Activated CD4-positive, alpha-beta T cell treated with anti-CD3 and anti-CD28 coated beads, Interleukin-2, amount 10 ng/mL, durations not matched to agents 7 days and 5 days (primary cell): Measurements from ENCODE around the gene MAGI3. TPM values are rescaled to one million over a fixed set of nuclear protein-coding genes. Genes with fewer than 3 reads are reported as not detected.
"Not testable (repeated sequence)": the region's sequence is repeated elsewhere in the genome, so short reads cannot be mapped to it uniquely, and the experiment has no call there.

ENCODE experiments used
- CTCF ChIA-PET: fragments of 350-600 bp; sonication (Branson Sonifier 250); formaldehyde crosslinking; loops from one replicate; lab custom pipeline; 2021; ENCODE audit warnings: antibody characterized with exemption; lab: Charles Lee
- POLR2A ChIA-PET: fragments of 350-600 bp; sonication (Branson Sonifier 250); formaldehyde crosslinking; loops from one replicate; lab custom pipeline; 2021; ENCODE audit warnings: antibody characterized with exemption; lab: Charles Lee
- DNase-seq: peaks from one replicate; pipeline ENCODE4 v3.0.0-alpha.2; 2020
- H3K27ac Mint-ChIP-seq: one replicate; pipeline ENCODE4 v1.8.0; 2021; ENCODE audit warnings: mild to moderate bottlenecking, moderate library complexity, mixed read lengths
- H3K27me3 Mint-ChIP-seq: one replicate; pipeline ENCODE4 v1.8.0; 2021; ENCODE audit warnings: mixed read lengths
- H3K36me3 Mint-ChIP-seq: one replicate; pipeline ENCODE4 v1.8.0; 2021; ENCODE audit warnings: low read depth, mixed read lengths
- H3K4me1 Mint-ChIP-seq: one replicate; pipeline ENCODE4 v1.8.0; 2021; ENCODE audit warnings: mixed read lengths
- H3K4me3 Mint-ChIP-seq: one replicate; pipeline ENCODE4 v1.8.0; 2021; ENCODE audit warnings: mild to moderate bottlenecking, moderate library complexity, mixed read lengths
- H3K9me3 Mint-ChIP-seq: one replicate; pipeline ENCODE4 v1.8.0; 2021; ENCODE audit warnings: mixed read lengths
- total RNA-seq, 2 experiments: library from RNA; stranded (reverse); gene quantifications; one replicate each; pipeline ENCODE4 v1.2.3, GENCODE V29; 2021

MAGI3 gene
- total RNA-seq, 2 experiments from 2014 or later = 10.8 to 11.0 TPM

DNA sequence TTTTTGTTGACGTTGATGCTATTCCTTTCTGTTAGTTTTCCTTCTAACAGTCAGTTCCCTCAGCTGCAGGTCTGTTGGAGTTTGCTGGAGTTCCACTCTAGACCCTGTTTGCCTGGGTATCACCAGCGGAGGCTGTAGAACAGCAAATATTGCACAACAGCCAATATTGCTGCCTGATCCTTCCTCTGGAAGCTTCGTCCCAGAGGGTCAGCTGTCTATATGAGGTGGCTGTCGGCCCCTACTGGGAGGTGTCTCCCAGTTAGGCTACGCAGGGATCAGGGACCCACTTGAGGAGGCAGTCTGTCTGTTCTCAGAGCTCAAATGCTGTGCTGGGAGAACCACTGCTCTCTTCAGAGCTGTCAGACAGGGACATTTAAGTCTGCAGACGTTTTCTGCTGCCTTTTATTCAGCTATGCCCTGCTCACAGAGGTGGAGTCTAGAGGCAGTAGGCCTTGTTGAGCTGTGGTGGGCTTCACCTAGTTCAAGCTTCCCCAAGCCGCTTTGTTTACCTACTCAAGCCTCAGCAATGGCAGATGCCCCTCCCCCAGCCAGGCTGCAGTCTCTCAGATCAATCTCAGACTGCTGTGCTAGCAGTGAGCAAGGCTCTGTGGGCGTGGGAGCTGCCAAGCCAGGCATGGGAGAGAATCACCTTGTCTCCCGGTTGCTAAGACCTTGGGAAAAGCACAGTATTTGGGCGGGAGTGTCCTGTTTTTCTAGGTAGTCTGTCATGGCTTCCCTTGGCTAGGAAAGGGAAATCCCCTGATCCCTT, 88.3 kb downstream of the MAGI3 start:
- POLR2A ChIA-PET, H3K27ac Mint-ChIP-seq, H3K4me1 Mint-ChIP-seq, DNase-seq, H3K27me3 Mint-ChIP-seq, H3K4me3 Mint-ChIP-seq: not testable (repeated sequence)
- Mint-ChIP-seq H3K9me3 (peaks cover 52% of the 10 kb centered on the region), H3K36me3 (peaks cover 12% of the 10 kb centered on the region)
- CTCF ChIA-PET = interaction anchor here (0.5 to 0.7 kb wide), 2 partner anchors 202 to 525 kb away, joined by 3 to 4 read pairs; no protein-coding TSS in a partner anchor

- peaks cover 45% of the 10 kb centered on the region for H3K9me3 Mint-ChIP-seq
- no peak overlapping the region for H3K4me3 Mint-ChIP-seq
- no peaks in the 10 kb centered on the region for H3K4me1 Mint-ChIP-seq
- H3K27me3 Mint-ChIP-seq = no peaks in the 10 kb centered on the region
- no peak overlapping the region for H3K27ac Mint-ChIP-seq
- peaks cover 7% of the 10 kb centered on the region for H3K36me3 Mint-ChIP-seq
- POLR2A ChIA-PET = no interaction called here
- no peak for DNase-seq
- CTCF ChIA-PET = no interaction called here
Observed at GRCh38 chr1:113479713-113480676, 89.7 kb downstream of the MAGI3 start.

DNA sequence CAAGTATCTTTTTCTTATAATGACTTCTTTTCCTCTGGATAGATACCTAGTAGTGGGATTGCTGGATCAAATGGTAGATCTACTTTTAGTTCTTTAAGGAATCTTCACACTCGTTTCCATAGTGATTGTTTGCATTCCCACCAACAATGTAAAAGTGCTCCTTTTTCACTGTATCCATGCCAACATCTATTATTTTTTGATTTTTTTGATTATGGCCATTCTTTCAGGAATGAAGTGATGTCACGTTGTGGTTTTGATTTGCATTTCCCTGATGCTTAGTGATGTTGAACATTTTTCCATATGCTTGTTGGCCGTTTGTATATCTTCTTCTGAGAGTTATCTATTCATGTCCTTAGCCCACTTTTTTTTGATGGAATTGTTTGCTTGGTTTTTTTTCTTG, 94.8 kb downstream of the MAGI3 start:
- DNase-seq, POLR2A ChIA-PET, H3K27ac Mint-ChIP-seq, CTCF ChIA-PET, H3K27me3 Mint-ChIP-seq, H3K36me3 Mint-ChIP-seq, H3K4me1 Mint-ChIP-seq, H3K4me3 Mint-ChIP-seq: not testable (repeated sequence)
- H3K9me3 Mint-ChIP-seq = peaks cover 39% of the 10 kb centered on the region

DNA sequence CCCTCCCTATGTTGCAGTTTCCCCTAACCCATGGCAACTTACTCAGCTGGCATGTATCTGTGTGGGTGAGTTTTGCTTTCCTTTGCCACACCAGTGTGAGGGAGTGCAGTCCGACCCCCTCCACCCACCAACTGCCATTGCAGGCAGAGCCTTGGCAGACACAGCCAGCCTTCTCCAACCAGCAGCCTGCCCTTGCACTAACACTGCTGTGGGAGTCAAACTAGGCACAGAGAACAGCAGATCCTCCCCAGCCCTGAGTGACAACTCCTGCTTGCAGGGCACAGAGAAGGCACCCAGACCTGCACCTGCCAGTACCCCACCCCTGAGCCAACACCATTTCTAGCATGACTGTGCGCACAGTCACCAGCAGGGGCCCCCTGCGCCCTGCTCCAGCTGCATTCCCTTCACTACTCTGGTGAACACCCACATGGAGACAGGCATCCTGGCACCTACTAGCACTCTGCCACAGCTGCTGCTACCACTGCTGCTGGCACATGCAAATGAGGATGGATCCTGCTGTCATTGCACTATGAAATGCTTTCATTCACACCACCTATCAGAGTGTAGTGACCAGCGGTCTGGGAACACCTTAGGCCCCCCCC, 98.4 kb downstream of the MAGI3 start:
- Mint-ChIP-seq H3K27me3 (no peaks in the 10 kb centered on the region), H3K27ac (no peak overlapping the region), H3K36me3 (no peaks in the 10 kb centered on the region), H3K9me3 (peaks cover 48% of the 10 kb centered on the region), H3K4me3 (no peak overlapping the region), H3K4me1 (no peaks in the 10 kb centered on the region)
- ChIA-PET CTCF (no interaction called here), POLR2A (no interaction called here)
- DNase-seq = no peak

GRCh38 chr1:113490384-113490783, 100.1 kb downstream of the MAGI3 start:
- H3K4me1 Mint-ChIP-seq = no peaks in the 10 kb centered on the region

GRCh38 chr1:113493533-113493932, 103.2 kb downstream of the MAGI3 start:
- H3K36me3 Mint-ChIP-seq = no peaks in the 10 kb centered on the region
- H3K4me3 Mint-ChIP-seq = no peak overlapping the region
- ChIA-PET POLR2A (no interaction called here), CTCF (no interaction called here)
- no peak for DNase-seq
- H3K9me3 Mint-ChIP-seq = peaks cover 42% of the 10 kb centered on the region
- no peak overlapping the region for H3K27ac Mint-ChIP-seq
- no peaks in the 10 kb centered on the region for H3K4me1 Mint-ChIP-seq
- no peaks in the 10 kb centered on the region for H3K27me3 Mint-ChIP-seq

More at GRCh38 chr1:113490384-113490783, 100.1 kb downstream of the MAGI3 start:
- Mint-ChIP-seq H3K9me3 (peaks cover 46% of the 10 kb centered on the region), H3K27me3 (no peaks in the 10 kb centered on the region), H3K36me3 (no peaks in the 10 kb centered on the region), H3K4me3 (no peak overlapping the region), H3K27ac (no peak overlapping the region)
- POLR2A ChIA-PET = no interaction called here
- CTCF ChIA-PET = no interaction called here
- no peak for DNase-seq

GRCh38 chr1:113505357-113505756, 115.0 kb downstream of the MAGI3 start:
- H3K4me3 Mint-ChIP-seq = no peak overlapping the region
- H3K27me3 Mint-ChIP-seq = no peaks in the 10 kb centered on the region
- POLR2A ChIA-PET = no interaction called here
- peaks cover 2% of the 10 kb centered on the region for H3K9me3 Mint-ChIP-seq
- H3K4me1 Mint-ChIP-seq = no peaks in the 10 kb centered on the region
- DNase-seq = no peak
- H3K27ac Mint-ChIP-seq = no peak overlapping the region
- no peaks in the 10 kb centered on the region for H3K36me3 Mint-ChIP-seq
- CTCF ChIA-PET = no interaction called here

DNA sequence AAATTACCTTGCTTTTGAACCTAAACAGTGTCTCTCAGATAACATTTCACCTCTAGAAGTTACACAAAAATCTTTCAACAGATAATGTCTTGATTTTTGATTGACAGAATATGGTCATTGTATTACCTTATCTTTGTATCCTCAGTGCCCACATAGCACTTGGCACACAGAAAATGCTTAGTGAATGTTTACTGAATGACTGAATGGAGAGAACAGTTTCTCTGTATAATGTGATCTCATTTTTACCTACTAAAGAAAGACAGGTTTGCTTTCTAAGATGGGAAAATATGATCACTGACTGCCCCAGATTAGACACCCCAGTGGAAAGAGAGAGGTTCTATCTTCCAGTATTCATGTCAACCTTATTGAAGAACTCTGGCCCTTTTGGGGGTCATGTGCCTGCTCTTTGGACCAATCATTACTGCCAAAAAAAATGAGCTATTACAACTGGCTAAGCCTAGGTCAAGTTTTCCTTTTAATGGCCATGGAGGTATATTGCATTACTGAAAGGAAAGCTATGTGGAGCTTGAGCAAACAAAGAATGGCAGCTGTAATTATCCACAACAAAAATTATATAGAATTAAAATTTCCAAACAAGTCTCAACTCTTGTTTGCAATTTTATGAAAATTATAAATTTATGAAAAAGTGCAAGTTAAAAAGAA, 117.4 kb downstream of the MAGI3 start:
- no peak for DNase-seq
- ChIA-PET POLR2A (no interaction called here), CTCF (no interaction called here)
- Mint-ChIP-seq H3K9me3 (peaks cover 6% of the 10 kb centered on the region), H3K4me3 (no peak overlapping the region), H3K4me1 (no peaks in the 10 kb centered on the region), H3K36me3 (no peaks in the 10 kb centered on the region), H3K27me3 (no peaks in the 10 kb centered on the region), H3K27ac (no peak overlapping the region)

- H3K27ac Mint-ChIP-seq = no peak overlapping the region
- POLR2A ChIA-PET = no interaction called here
- CTCF ChIA-PET = no interaction called here
- peaks cover 6% of the 10 kb centered on the region for H3K9me3 Mint-ChIP-seq
- H3K4me1 Mint-ChIP-seq = no peaks in the 10 kb centered on the region
- H3K27me3 Mint-ChIP-seq = no peaks in the 10 kb centered on the region
- no peak overlapping the region for H3K4me3 Mint-ChIP-seq
- H3K36me3 Mint-ChIP-seq = no peaks in the 10 kb centered on the region
- DNase-seq = no peak
Observed at GRCh38 chr1:113508364-113509164, 118.2 kb downstream of the MAGI3 start.

DNA sequence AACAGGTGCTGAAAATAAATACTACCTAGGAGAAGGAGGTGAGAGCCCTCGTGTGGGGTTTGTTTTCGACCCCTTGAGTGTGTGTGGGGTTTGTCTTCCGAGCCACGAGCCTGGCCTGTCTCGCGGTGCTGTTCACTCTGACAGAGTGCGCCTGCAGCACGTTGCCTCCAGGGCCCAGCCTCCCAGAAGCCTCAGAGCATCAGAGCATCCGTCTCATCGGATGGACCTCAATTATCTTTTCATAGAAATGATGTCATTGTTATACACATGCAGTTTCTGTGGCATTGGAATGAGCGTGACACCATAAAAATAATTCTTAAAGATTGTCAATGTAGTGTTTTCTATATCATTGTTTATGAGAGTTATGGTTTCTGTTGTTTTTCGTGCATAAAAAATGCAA, 119.5 kb downstream of the MAGI3 start:
- H3K4me3 Mint-ChIP-seq, H3K4me1 Mint-ChIP-seq, DNase-seq, CTCF ChIA-PET, H3K27me3 Mint-ChIP-seq, POLR2A ChIA-PET, H3K27ac Mint-ChIP-seq, H3K9me3 Mint-ChIP-seq, H3K36me3 Mint-ChIP-seq: not testable (repeated sequence)

DNA sequence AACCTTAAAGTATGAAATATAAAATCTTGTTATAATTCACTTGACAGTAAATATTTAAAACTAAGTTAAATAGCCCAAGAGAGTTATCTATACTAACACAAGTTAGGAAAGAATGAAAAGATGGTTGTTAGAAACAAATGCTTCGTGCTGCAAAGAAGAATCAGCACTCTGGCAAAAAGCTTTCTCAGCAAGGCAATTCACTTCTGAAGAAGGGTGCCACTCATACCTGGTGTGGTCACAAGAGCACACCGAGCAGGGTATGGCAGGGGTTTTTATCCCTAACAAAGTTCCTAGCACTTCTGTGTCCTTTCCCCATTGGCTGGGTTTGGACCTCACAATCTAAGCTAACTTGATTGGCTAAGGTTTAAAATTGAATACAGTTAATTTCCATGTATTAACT, 121.0 kb downstream of the MAGI3 start:
- H3K4me1 Mint-ChIP-seq = no peaks in the 10 kb centered on the region
- no peak for DNase-seq
- H3K36me3 Mint-ChIP-seq = no peaks in the 10 kb centered on the region
- ChIA-PET CTCF (no interaction called here), POLR2A (no interaction called here)
- no peak overlapping the region for H3K4me3 Mint-ChIP-seq
- H3K9me3 Mint-ChIP-seq = peaks cover 6% of the 10 kb centered on the region
- no peaks in the 10 kb centered on the region for H3K27me3 Mint-ChIP-seq
- no peak overlapping the region for H3K27ac Mint-ChIP-seq

DNA sequence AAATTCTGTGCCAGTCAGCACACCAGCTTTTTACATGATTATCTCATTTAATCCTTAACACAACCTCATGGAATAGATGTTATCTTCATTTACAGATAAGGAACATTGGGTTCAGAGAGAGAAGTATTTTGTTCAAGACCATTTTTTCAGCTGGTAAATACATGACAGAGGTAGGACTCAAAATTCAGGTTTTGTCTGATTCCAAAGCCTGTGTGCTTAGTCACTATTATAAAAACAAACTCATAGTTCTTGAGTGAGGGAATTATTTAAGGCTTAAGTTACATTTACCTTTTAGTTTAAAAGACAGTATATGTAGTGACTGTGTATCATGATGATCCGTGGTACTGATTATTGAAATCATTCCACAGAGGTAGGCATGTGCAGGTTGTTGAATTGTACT, 125.2 kb downstream of the MAGI3 start:
- Mint-ChIP-seq H3K4me3 (no peak overlapping the region), H3K27ac (no peak overlapping the region), H3K27me3 (no peaks in the 10 kb centered on the region), H3K4me1 (peaks cover 3% of the 10 kb centered on the region), H3K9me3 (peaks cover 3% of the 10 kb centered on the region), H3K36me3 (no peaks in the 10 kb centered on the region)
- no peak for DNase-seq
- POLR2A ChIA-PET = no interaction called here
- CTCF ChIA-PET = no interaction called here
